Central memory CD8-positive, alpha-beta T cell (primary cell): Measurements from ENCODE around the gene GPHN.

ENCODE experiments used
- ATAC-seq: fragments of 150-1000 bp; cut with Tn5 transposase; replicated peaks from 2 replicates; pipeline ENCODE4 v1.10.0; 2022; ENCODE audit warnings: mild to moderate bottlenecking, moderate FRiP score, moderate number of reproducible peaks; ENCODE audit not compliant: poor library complexity, severe bottlenecking; ENCODE audit errors: extremely low read depth
- DNase-seq, 2 donors: peaks; one replicate each; pipeline ENCODE4 v3.0.0; 2021; ENCODE audit warnings: low spot score in 2 of 2
- H3K27ac Mint-ChIP-seq: one replicate; pipeline ENCODE4 v1.8.0; 2022; ENCODE audit warnings: low read depth, mild to moderate bottlenecking, moderate library complexity, mixed read lengths
- H3K27me3 Mint-ChIP-seq: one replicate; pipeline ENCODE4 v1.8.0; 2022; ENCODE audit warnings: mixed read lengths
- H3K36me3 Mint-ChIP-seq: one replicate; pipeline ENCODE4 v1.8.0; 2022; ENCODE audit warnings: mild to moderate bottlenecking, moderate library complexity, mixed read lengths; ENCODE audit not compliant: insufficient read depth
- H3K4me1 Mint-ChIP-seq: one replicate; pipeline ENCODE4 v1.8.0; 2022; ENCODE audit warnings: mixed read lengths
- H3K4me3 Mint-ChIP-seq: one replicate; pipeline ENCODE4 v1.8.0; 2022; ENCODE audit warnings: mild to moderate bottlenecking, moderate library complexity, mixed read lengths
- H3K9me3 Mint-ChIP-seq: one replicate; pipeline ENCODE4 v1.8.0; 2022; ENCODE audit warnings: mixed read lengths

The GPHN gene

GRCh38 chr14:66507722-66508546, at the start of gene GPHN:
Gene GPHN, plus strand, starts transcription at chr14:66508147.
- DNase-seq (peak; percentile 55 to 56), ATAC-seq (peak; percentile 83)
- Mint-ChIP-seq H3K27ac (no peak within 1 kb of the TSS), H3K9me3 (no peaks in the 10 kb centered on the region), H3K27me3 (peaks cover 20% of the 10 kb centered on the region), H3K4me3 (peak within 1 kb of the TSS; percentile 86), H3K36me3 (peaks cover 7% of the 10 kb centered on the region), H3K4me1 (peaks cover 20% of the 10 kb centered on the region)

- no peak overlapping the region for H3K27ac Mint-ChIP-seq
Observed at GRCh38 chr14:66459603-66460002, 48.3 kb upstream of the GPHN start.

GRCh38 chr14:66464261-66464660, 43.7 kb upstream of the GPHN start:
- ATAC-seq: no peak

More at GRCh38 chr14:66459603-66460002, 48.3 kb upstream of the GPHN start:
- no peaks in the 10 kb centered on the region for H3K9me3 Mint-ChIP-seq
- DNase-seq (no peak), ATAC-seq (peak; percentile 88)
- H3K36me3 Mint-ChIP-seq: peaks cover 1% of the 10 kb centered on the region
- H3K27me3 Mint-ChIP-seq: no peaks in the 10 kb centered on the region
- no peak overlapping the region for H3K4me3 Mint-ChIP-seq
- H3K4me1 Mint-ChIP-seq: no peaks in the 10 kb centered on the region

GRCh38 chr14:66468778-66469367, 39.1 kb upstream of the GPHN start:
- no peak for DNase-seq
- Mint-ChIP-seq H3K4me3 (no peak overlapping the region), H3K9me3 (no peaks in the 10 kb centered on the region), H3K4me1 (no peaks in the 10 kb centered on the region), H3K36me3 (peaks cover 1% of the 10 kb centered on the region), H3K27ac (no peak overlapping the region), H3K27me3 (no peaks in the 10 kb centered on the region)
- ATAC-seq: no peak

More at GRCh38 chr14:66464261-66464660, 43.7 kb upstream of the GPHN start:
- DNase-seq: no peak
- H3K4me1 Mint-ChIP-seq: no peaks in the 10 kb centered on the region
- no peak overlapping the region for H3K4me3 Mint-ChIP-seq
- no peaks in the 10 kb centered on the region for H3K9me3 Mint-ChIP-seq
- no peak overlapping the region for H3K27ac Mint-ChIP-seq
- no peaks in the 10 kb centered on the region for H3K36me3 Mint-ChIP-seq
- H3K27me3 Mint-ChIP-seq: no peaks in the 10 kb centered on the region

GRCh38 chr14:66471584-66471983, 36.4 kb upstream of the GPHN start:
- Mint-ChIP-seq H3K36me3 (peaks cover 1% of the 10 kb centered on the region), H3K4me1 (no peaks in the 10 kb centered on the region)

GRCh38 chr14:66472251-66472650, 35.7 kb upstream of the GPHN start:
- Mint-ChIP-seq H3K36me3 (peaks cover 1% of the 10 kb centered on the region), H3K27me3 (no peaks in the 10 kb centered on the region), H3K27ac (no peak overlapping the region), H3K4me3 (no peak overlapping the region), H3K4me1 (no peaks in the 10 kb centered on the region), H3K9me3 (no peaks in the 10 kb centered on the region)
- DNase-seq: no peak
- no peak for ATAC-seq

More at GRCh38 chr14:66471584-66471983, 36.4 kb upstream of the GPHN start:
- no peak overlapping the region for H3K27ac Mint-ChIP-seq
- ATAC-seq (no peak), DNase-seq (no peak)
- no peaks in the 10 kb centered on the region for H3K9me3 Mint-ChIP-seq
- H3K4me3 Mint-ChIP-seq: no peak overlapping the region
- no peaks in the 10 kb centered on the region for H3K27me3 Mint-ChIP-seq

- Mint-ChIP-seq H3K4me3 (no peak overlapping the region), H3K9me3 (no peaks in the 10 kb centered on the region), H3K27ac (no peak overlapping the region), H3K36me3 (peaks cover 1% of the 10 kb centered on the region), H3K27me3 (no peaks in the 10 kb centered on the region), H3K4me1 (no peaks in the 10 kb centered on the region)
- DNase-seq (no peak), ATAC-seq (no peak)
Observed at GRCh38 chr14:66473223-66473622, 34.7 kb upstream of the GPHN start.

- DNase-seq (no peak), ATAC-seq (no peak)
- Mint-ChIP-seq H3K36me3 (peaks cover 1% of the 10 kb centered on the region), H3K27ac (no peak overlapping the region), H3K4me1 (no peaks in the 10 kb centered on the region), H3K4me3 (no peak overlapping the region), H3K27me3 (no peaks in the 10 kb centered on the region), H3K9me3 (no peaks in the 10 kb centered on the region)
Observed at GRCh38 chr14:66476964-66477363, 31.0 kb upstream of the GPHN start.

GRCh38 chr14:66477567-66477966, 30.4 kb upstream of the GPHN start:
- Mint-ChIP-seq H3K4me3 (no peak overlapping the region), H3K4me1 (no peaks in the 10 kb centered on the region), H3K36me3 (peaks cover 1% of the 10 kb centered on the region), H3K27me3 (no peaks in the 10 kb centered on the region), H3K27ac (no peak overlapping the region), H3K9me3 (no peaks in the 10 kb centered on the region)
- DNase-seq (no peak), ATAC-seq (no peak)

- Mint-ChIP-seq H3K4me3 (no peak overlapping the region), H3K27ac (no peak overlapping the region), H3K36me3 (no peaks in the 10 kb centered on the region), H3K27me3 (no peaks in the 10 kb centered on the region), H3K9me3 (no peaks in the 10 kb centered on the region), H3K4me1 (no peaks in the 10 kb centered on the region)
- DNase-seq (no peak), ATAC-seq (no peak)
Observed at GRCh38 chr14:66482873-66483272, 25.1 kb upstream of the GPHN start.

GRCh38 chr14:66483322-66483721, 24.6 kb upstream of the GPHN start:
- H3K27ac Mint-ChIP-seq: no peak overlapping the region
- H3K27me3 Mint-ChIP-seq: no peaks in the 10 kb centered on the region
- H3K4me1 Mint-ChIP-seq: no peaks in the 10 kb centered on the region
- H3K36me3 Mint-ChIP-seq: no peaks in the 10 kb centered on the region
- DNase-seq (no peak), ATAC-seq (no peak)
- no peaks in the 10 kb centered on the region for H3K9me3 Mint-ChIP-seq
- no peak overlapping the region for H3K4me3 Mint-ChIP-seq

GRCh38 chr14:66485029-66485428, 22.9 kb upstream of the GPHN start:
- no peaks in the 10 kb centered on the region for H3K4me1 Mint-ChIP-seq
- DNase-seq: no peak
- H3K36me3 Mint-ChIP-seq: no peaks in the 10 kb centered on the region
- no peak for ATAC-seq
- no peaks in the 10 kb centered on the region for H3K27me3 Mint-ChIP-seq
- no peak overlapping the region for H3K4me3 Mint-ChIP-seq
- H3K9me3 Mint-ChIP-seq: no peaks in the 10 kb centered on the region
- no peak overlapping the region for H3K27ac Mint-ChIP-seq

GRCh38 chr14:66485910-66486421, 22.0 kb upstream of the GPHN start, which contains the start of gene CCDC196:
Gene CCDC196, plus strand, starts transcription at chr14:66486371. Its CDS starts 132 bp downstream, at chr14:66486503.
- H3K27ac Mint-ChIP-seq: no peak within 1 kb of the TSS
- H3K4me3 Mint-ChIP-seq: no peak within 1 kb of the TSS
- no peak for ATAC-seq
- H3K9me3 Mint-ChIP-seq: no peaks in the 10 kb centered on the region
- H3K4me1 Mint-ChIP-seq: no peaks in the 10 kb centered on the region
- H3K36me3 Mint-ChIP-seq: no peaks in the 10 kb centered on the region
- H3K27me3 Mint-ChIP-seq: no peaks in the 10 kb centered on the region
- no peak for DNase-seq
